SW 1271 (cell line): Measurements from ENCODE around the gene KYAT1.
A peak's percentile ranks its signal among the peaks of the same experiment; 100 is the strongest.

ENCODE experiments used
- DNase-seq, 2 experiments: peaks; one replicate each; lab custom pipeline; 2025; lab: John Stamatoyannopoulos, UW

Gene KYAT1

DNA sequence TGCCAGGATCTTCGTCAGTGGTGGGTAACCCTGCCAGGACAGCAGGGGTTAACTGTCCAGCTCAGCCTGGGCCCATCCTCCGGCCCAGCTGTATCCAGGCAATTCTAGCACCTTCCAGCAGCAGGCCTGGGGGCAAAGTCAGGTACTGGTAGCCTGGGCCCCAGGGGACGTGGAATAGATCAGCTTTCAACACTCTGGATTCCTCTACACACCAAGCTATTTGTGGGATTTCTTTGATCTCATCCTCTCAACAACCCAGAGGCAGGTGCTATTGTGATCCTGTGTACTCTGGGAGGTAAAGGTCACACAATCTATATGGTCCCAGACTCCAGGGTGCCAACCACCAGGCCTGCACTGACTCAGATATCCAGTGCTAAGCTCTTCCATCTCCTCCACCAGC, 43.4 kb downstream of the KYAT1 start:
- DNase-seq: no peak

- DNase-seq: no peak
Observed at GRCh38 chr9:128836509-128837145, 45.1 kb downstream of the KYAT1 start.

DNA sequence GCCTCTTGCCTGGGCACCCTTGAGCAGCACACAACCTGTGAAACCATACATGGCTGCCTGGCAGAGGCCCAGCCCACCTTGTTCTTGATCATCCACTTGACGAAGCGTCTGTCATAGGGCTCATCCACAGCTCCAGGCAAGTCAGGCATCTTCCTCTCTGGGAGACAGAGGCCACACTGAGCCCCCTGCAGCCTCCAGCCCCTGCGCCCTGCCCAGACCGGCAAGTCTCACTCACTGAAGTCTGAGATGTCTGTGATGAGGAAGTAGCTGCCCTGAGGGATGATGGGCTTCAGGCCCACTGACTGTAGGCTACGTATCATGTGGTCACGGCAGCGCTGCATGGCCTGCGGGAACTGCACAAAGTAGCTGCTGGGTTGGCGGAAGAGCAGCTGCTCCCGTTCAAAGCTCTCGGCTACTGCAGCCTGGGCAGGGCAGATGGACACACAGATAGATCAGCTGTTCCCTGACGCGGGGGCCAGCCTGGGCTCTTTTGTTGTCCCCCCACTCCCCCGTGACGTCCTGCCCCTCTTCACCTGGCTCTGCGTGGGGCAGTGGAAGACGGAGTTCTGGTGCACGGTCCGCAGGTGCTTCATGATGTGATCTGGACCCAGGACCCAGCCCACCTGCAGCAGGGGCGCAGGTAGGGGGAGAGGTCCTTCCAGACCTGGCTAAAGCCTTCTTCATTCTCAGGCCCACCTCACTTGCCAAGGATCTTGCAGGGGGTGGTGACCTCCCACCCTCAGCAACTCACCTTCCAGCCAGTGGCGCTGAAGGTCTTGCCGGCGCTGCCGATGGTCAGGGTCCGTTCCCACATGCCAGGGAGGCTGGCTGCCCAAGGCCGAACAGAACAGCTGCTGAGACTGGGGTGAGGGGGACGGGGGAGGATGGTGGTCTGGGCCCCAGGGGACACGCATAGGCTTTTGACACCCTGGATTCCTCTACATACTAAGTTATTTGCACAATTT, 46.2 kb downstream of the KYAT1 start:
- DNase-seq: no peak

DNA sequence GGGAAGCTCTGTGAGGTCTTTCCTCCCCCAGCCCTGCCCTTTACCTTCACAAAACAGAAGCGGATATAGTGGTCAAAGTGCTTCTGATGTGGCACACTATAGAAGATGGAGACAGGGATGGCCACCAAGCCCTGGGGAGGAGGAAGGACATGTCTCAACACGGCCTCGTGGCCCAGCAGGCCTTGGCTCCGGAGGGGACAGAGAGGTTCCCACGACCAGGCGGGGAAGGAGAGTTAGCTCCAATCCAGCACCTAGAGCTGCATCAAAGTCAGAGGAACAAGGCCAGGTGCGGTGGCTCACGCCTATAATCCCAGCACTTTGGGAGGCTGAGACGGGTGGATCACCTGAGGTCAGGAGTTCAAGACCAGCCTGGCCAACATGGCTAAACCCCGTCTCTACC, 48.1 kb downstream of the KYAT1 start:
- DNase-seq: no peak

DNA sequence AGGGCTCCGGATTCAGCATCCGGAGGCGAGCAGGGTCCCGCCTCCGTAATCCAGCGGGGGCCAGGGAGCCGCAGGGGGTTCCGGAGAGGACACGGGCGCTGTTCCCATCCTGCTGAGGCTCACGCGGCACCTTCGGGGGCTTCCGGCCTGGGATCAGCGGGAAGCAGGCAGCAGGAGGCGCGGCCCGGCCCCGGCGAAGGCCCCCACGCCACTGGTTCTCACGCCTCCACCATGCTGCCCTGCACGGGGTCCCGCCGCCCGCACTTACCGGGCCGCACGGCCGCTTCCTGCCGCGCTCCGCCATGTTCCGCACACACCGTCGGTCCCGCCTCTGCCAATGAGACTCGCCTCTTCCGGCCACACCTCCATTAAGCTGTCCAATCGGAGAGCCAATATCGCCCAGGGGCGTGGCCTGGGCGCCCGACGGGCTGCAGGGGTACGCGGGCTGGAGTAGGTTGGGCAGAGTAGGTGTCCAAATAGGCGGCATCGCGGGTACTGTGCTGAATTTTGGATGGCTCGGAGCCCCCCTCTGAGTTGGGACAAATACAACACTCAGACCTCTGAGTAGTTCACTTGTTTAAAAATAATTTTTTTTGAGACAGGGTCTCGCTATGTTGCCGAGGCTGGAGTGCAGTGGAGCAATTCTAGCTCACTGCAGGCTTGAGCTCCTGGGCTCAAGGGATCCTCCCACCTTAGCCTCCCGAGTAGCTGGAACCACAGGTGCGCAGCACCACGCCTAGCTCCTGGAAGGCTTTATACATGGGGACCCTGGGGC, 52.1 kb downstream of the KYAT1 start, which contains the start of gene SPOUT1:
TSS of gene SPOUT1 (minus strand) at position 318 of the 775 bp plus-strand sequence. CDS start at position 304, 14 bp downstream.
- DNase-seq: peak; percentile 81 to 93

GRCh38 chr9:128828719-128829452, 52.9 kb downstream of the KYAT1 start:
- no peak for DNase-seq

- DNase-seq: no peak
Observed at GRCh38 chr9:128828267-128828666, 53.5 kb downstream of the KYAT1 start.

- DNase-seq: no peak
Observed at GRCh38 chr9:128825923-128826700, 55.6 kb downstream of the KYAT1 start.

DNA sequence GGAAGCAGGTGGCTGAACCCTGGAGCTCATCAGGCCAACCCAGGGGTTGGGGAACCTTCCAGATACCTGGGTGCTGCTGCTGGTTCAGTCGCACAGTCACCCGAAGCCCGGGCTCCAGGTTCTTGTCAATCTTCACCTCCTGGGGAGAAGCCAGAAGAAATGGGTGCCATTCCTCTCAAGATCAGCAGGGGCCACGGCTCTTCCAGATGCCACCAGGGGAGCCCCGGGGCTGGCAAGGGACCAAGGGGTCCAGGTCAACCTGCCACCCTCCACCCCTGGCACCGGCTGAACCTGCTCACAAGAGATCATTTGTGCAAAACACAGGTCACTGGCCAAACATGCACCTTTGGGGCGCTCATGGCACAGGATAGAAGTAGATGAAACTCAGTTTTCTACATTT, 56.8 kb downstream of the KYAT1 start:
- DNase-seq: no peak

DNA sequence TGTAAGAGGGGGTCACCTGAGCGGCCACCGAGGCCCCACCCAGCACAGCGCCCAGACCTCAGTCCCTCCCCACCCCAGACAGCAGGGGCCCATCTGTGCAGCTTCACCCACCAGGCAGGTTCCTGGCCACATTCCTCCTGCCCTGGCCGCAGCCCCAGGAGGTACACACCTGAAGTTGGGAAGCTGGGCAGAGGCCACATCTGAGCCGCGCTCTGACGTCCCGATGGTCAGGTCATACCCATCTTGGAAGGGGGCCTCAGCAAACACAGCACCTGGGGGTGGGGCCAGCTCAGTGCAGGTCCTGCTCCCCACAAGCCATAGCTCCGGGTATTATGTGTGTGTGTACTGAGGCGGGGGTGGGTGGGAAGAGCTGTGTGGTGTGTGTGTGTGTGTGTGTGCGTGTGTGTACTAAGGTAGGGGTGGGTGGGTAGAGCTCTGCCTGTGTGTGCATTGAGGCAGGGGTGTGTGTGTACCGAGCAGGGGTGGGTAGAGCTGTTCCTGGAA, 57.8 kb downstream of the KYAT1 start:
- no peak for DNase-seq

DNA sequence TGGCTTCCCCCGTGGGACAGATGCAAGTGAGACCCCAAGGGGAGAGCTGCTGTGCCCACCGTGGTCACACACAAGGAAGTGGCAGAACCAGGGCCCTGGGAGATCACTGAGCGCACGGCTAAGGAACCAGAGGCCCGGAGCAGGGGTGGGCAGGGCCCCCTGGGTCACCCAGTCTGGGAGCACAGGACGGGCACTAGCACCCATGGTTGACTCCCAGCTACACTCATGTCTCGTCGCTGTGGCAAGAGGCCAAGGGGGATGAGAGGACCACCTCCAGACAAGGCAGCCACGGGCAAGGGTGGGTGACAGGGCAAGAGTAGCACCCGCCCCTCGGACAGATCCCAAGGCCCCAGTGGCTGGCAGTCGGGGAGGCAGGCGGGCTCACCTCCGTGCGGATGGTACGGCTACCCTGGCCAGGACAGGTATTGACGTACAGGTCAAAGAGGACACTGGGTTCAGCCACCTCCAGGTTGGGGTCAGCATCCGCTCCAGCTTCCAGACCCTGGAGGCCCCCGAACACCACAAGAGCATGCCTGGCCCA, 58.3 kb downstream of the KYAT1 start:
- no peak for DNase-seq

GRCh38 chr9:128822407-128823042, 59.2 kb downstream of the KYAT1 start:
- DNase-seq: no peak

GRCh38 chr9:128821584-128822406, 60.0 kb downstream of the KYAT1 start:
- DNase-seq: no peak

- no peak for DNase-seq
Observed at GRCh38 chr9:128820665-128821583, 60.8 kb downstream of the KYAT1 start.

GRCh38 chr9:128819716-128820664, 61.8 kb downstream of the KYAT1 start:
- DNase-seq: no peak

DNA sequence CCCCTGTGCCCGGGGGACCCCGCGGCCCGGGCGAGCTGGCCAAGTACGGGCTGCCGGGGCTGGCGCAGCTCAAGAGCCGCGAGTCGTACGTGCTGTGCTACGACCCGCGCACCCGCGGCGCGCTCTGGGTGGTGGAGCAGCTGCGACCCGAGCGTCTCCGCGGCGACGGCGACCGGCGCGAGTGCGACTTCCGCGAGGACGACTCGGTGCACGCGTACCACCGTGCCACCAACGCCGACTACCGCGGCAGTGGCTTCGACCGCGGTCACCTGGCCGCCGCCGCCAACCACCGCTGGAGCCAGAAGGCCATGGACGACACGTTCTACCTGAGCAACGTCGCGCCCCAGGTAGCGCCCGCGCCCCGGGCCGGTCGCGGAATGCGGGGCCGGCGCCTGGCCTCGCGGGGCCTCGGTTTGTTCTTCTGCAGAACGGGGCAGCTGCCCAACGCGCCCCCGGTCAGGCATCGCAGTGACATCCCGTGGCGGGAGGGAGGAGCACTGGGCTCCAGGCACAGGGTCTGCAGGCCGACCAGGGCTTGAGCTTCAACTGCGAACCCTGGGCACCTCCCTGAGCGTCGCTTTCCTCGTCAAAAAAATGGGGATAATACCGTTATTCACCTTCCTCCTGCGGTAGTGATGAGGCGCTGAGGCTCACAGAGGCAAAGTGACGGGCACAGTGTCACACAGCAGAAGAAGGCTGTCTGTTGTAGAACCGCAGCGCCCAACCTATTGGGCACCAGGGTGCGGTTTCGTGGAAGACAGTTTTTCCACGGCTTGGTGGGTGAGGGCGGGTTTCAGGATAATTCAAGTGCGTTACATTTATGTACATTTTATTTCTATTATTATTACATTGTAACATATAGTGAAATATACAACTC, 62.7 kb downstream of the KYAT1 start:
- peak in 1 of 2 experiments; percentile 44 for DNase-seq
